ENCODE data around the gene NR6A1.

Gene NR6A1

DNA sequence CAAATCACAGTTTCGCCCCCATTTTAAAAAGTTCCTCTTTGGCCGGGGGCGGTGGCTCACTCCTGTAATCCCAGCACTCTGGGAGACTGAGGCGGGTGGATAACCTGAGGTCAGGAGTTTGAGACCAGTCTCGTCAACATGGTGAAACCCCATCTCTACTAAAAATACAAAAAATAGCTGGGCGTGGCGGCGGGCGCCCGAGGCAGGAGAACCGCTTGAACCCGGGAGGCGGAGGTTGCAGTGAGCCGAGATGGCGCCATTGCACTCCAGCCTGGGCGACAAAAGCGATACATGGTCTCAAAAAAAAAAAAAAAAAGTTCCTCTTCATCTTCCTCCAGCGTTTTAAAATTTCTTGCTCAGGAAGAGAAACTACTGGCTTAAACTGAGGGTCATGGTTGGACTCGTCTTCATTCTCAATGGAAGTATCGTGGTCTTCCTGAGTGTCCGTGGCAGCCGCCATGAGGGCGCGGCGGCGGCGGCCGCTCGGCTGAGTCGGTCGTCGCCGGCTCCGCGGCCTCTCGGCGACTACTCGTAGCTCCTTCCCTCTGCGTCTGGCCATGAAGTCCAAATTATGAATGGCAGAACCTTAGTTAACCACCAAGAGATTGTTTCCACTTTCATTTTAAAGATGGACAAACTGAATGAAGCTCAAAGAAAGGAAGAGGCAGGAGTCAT is 171.9 kb downstream of the NR6A1 start:
- no peak overlapping the region for H3K27ac ChIP-seq
- TF ChIP-seq CTCF (IDR thresholded peaks at IDR 0.05), result no peak
- no peak for TF ChIP-seq ZFX (IDR thresholded peaks at IDR 0.05; ENCODE audit: borderline replicate concordance)

- TF ChIP-seq CTCF (IDR thresholded peaks at IDR 0.05) (no peak), ZFX (IDR thresholded peaks at IDR 0.05; ENCODE audit: borderline replicate concordance) (no peak)
- no peak overlapping the region for H3K27ac ChIP-seq
Observed at GRCh38 chr9:124598048-124598447, 173.1 kb downstream of the NR6A1 start.

DNA sequence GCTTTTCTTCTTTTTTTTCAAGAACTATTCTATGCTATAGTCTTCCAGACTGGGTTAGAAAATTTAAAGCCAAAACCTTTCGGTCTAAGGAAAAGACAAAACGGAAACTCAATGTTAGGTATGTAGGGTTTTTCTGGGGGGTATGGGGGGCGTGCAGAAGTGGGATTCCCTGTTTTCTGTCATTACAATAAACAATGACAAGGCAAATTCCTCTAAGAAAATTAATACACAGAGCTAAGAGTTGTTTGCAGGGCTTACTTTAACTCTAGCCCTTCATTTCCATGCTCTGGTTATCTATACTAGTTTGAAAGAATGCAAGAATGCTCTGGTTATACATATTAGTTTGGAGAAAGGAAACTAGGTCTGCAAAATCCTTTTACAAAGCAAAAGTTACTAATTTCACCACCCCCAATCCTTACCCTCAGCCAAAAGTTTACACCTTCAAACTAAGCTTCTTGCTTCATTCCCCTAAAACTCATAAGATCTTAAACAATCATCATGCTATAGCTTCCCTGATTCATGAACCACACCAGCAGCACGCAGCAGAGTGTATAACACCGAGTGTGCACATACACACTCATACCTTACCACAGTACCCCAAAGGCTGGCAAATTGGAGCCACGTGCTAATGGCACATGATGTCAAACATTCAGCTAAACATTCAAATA is 174.8 kb downstream of the NR6A1 start:
- no peak overlapping the region for H3K27ac ChIP-seq
- TF ChIP-seq ZFX (IDR thresholded peaks at IDR 0.05; ENCODE audit: borderline replicate concordance) (no peak), CTCF (IDR thresholded peaks at IDR 0.05) (no peak)

DNA sequence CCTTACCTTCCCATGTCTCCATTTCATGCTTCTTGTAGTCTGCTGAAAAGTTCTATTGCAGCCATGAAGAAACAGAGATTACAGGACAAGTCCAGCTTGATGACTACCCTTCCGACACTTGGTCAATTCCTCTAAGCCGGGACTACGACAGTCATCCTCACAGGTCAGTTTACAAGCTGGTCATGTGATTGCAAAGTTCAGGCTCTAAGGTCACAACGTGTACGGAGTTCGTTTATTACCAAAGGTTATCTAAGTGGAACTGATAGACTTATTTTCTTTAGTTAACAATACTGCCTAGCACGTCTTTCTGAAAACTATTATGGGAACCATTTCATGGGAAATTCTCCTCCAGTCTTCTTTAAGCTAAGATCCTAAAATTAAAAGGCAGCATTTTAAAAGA is 175.4 kb downstream of the NR6A1 start:
- TF ChIP-seq ZFX (IDR thresholded peaks at IDR 0.05; ENCODE audit: borderline replicate concordance) (no peak), CTCF (IDR thresholded peaks at IDR 0.05) (no peak)
- H3K27ac ChIP-seq, result no peak overlapping the region

GRCh38 chr9:124594673-124595072 is 176.4 kb downstream of the NR6A1 start:
- no peak for TF ChIP-seq CTCF (IDR thresholded peaks at IDR 0.05)
- H3K27ac ChIP-seq, result no peak overlapping the region

DNA sequence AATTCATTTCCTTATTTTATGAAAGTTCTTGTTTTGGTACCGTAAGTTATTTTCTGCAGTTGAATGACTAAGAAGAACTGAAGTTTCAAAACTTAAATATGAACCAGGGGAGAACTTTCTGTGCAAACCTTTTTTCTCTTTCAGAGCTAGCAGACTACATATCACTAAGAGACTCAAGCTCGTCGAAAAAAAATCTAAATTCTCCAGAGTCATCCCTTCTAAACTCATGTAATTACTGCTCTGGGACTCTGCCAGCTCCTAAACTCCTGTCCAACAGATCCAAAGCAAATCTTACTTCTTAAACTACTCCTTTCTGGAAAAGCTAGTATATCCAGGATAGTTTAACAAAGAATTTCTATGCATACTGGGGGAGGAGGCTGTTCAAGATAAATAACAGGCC is 176.9 kb downstream of the NR6A1 start:
- no peak for TF ChIP-seq CTCF (IDR thresholded peaks at IDR 0.05)
- TF ChIP-seq ZFX (IDR thresholded peaks at IDR 0.05; ENCODE audit: borderline replicate concordance), result no peak
- no peak overlapping the region for H3K27ac ChIP-seq

- no peak overlapping the region for H3K27ac ChIP-seq
Observed at GRCh38 chr9:124593651-124594058, 177.5 kb downstream of the NR6A1 start.

More at GRCh38 chr9:124593651-124594058, 177.5 kb downstream of the NR6A1 start:
- no peak for TF ChIP-seq ZFX (IDR thresholded peaks at IDR 0.05; ENCODE audit: borderline replicate concordance)
- TF ChIP-seq CTCF (IDR thresholded peaks at IDR 0.05), result no peak

All from 22Rv1 (cell line).